Measurements from ENCODE around the gene TLCD1.

DNA sequence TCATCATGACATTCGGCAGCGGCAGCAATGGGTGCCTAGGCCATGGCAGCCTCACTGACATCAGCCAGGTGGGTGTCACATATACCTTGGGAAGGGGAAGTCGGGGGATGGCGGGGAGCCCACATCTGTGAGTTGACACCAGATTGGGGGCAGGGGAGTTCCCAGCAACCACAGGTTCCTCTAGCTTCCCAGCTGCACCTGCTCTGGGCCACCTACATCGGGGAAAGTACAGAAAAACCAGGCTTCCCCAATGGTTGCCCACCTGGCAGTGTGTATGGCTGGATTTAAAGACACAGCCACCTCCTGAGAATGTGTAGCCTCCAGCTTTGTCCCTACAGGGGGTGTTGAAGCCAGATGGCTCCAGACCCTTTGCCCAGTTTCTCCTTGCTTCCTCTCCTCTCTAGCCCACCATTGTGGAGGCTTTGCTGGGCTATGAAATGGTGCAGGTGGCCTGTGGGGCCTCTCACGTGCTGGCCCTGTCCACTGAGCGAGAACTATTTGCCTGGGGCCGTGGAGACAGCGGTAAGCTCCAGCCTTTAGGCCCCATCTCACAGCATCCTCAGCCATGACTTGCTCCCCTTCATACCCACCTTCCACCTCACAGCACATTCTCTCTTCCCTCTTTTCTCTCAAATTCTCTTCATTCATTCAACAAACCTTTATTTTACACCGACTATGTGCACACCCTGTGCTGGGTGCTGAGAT lies 12.8 kb upstream of the TLCD1 start:
- TF ChIP-seq, protein P1, sequence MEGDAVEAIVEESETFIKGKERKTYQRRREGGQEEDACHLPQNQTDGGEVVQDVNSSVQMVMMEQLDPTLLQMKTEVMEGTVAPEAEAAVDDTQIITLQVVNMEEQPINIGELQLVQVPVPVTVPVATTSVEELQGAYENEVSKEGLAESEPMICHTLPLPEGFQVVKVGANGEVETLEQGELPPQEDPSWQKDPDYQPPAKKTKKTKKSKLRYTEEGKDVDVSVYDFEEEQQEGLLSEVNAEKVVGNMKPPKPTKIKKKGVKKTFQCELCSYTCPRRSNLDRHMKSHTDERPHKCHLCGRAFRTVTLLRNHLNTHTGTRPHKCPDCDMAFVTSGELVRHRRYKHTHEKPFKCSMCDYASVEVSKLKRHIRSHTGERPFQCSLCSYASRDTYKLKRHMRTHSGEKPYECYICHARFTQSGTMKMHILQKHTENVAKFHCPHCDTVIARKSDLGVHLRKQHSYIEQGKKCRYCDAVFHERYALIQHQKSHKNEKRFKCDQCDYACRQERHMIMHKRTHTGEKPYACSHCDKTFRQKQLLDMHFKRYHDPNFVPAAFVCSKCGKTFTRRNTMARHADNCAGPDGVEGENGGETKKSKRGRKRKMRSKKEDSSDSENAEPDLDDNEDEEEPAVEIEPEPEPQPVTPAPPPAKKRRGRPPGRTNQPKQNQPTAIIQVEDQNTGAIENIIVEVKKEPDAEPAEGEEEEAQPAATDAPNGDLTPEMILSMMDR (conservative IDR thresholded peaks at IDR 0.05; ENCODE audit: low read depth in 2 of 2) = no peak
- no peak for TF ChIP-seq POLR2AphosphoS5 (IDR thresholded peaks at IDR 0.05; ENCODE audit: low read depth)
- no peak for TF ChIP-seq EZH2phosphoT487 (IDR thresholded peaks at IDR 0.05; ENCODE audit: unreplicated experiment)
- no peak for TF ChIP-seq ZNF331 (CRISPR knock-in tag; IDR thresholded peaks at IDR 0.05; ENCODE audit: low read depth)
- TF ChIP-seq, protein P2, sequence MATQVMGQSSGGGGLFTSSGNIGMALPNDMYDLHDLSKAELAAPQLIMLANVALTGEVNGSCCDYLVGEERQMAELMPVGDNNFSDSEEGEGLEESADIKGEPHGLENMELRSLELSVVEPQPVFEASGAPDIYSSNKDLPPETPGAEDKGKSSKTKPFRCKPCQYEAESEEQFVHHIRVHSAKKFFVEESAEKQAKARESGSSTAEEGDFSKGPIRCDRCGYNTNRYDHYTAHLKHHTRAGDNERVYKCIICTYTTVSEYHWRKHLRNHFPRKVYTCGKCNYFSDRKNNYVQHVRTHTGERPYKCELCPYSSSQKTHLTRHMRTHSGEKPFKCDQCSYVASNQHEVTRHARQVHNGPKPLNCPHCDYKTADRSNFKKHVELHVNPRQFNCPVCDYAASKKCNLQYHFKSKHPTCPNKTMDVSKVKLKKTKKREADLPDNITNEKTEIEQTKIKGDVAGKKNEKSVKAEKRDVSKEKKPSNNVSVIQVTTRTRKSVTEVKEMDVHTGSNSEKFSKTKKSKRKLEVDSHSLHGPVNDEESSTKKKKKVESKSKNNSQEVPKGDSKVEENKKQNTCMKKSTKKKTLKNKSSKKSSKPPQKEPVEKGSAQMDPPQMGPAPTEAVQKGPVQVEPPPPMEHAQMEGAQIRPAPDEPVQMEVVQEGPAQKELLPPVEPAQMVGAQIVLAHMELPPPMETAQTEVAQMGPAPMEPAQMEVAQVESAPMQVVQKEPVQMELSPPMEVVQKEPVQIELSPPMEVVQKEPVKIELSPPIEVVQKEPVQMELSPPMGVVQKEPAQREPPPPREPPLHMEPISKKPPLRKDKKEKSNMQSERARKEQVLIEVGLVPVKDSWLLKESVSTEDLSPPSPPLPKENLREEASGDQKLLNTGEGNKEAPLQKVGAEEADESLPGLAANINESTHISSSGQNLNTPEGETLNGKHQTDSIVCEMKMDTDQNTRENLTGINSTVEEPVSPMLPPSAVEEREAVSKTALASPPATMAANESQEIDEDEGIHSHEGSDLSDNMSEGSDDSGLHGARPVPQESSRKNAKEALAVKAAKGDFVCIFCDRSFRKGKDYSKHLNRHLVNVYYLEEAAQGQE (IDR thresholded peaks at IDR 0.05; ENCODE audit: unreplicated experiment) = no peak
- TF ChIP-seq CREB1 (CRISPR knock-in tag; IDR thresholded peaks at IDR 0.05; ENCODE audit: low read depth) = no peak
- TF ChIP-seq JUNB (IDR thresholded peaks at IDR 0.05; ENCODE audit: unreplicated experiment) = no peak
- no peak for TF ChIP-seq EZH2 (IDR thresholded peaks at IDR 0.05; ENCODE audit: low read depth, unreplicated experiment)
- TF ChIP-seq ZNF114 (CRISPR knock-in tag; IDR thresholded peaks at IDR 0.05) = no peak

All from GM23338 (cell line).